Prostate gland (tissue), 2 donors: ENCODE results near the gene RABGAP1L.

Experiments
- CTCF ChIP-seq, 4 experiments: fragments of 200-600 bp in 2 of 4; fragments of 450-650 bp in 2 of 4; sonication (generic) in 2 of 4; IDR thresholded peaks; 1 replicate in 3 of 4; 2 replicates in 1 of 4; pipeline ENCODE4 v1.5.1; 2016 to 2019; ENCODE audit warnings: antibody characterized with exemption in 4 of 4, mild to moderate bottlenecking in 2 of 4, moderate library complexity in 2 of 4
- POLR2A ChIP-seq: fragments of 450-650 bp; IDR thresholded peaks from one replicate; pipeline ENCODE4 v1.6.1; 2016; ENCODE audit warnings: antibody characterized with exemption, mild to moderate bottlenecking

DNA sequence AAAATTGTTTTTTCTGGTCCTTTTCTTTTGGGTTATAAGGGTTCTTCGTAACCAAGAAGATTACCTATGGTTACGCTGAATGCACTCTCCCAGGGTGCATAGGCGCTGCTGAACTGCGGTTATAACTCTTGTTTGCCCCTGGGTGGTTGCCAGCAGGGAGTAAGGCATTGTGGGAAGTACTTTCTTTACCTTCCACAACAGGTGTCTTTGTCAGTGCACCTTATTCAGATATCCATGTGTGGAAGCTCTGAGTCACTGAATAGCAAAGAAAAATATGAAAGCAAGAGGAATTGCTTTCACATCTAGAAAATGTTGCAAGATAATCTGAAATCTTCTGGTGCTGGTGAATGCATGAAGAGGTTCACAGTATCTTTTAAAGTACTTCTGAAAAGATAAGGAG, 716.0 kb downstream of the RABGAP1L start:
- TF ChIP-seq CTCF (IDR thresholded peaks at IDR 0.05), result no peak
- no peak for TF ChIP-seq POLR2A
